DOHH2 (cell line): ENCODE measurements around the gene ULBP1.

Source experiments
- EZH2phosphoT487 ChIP-seq: fragments of 200-600 bp; sonication (generic); IDR thresholded peaks from 2 replicates; pipeline ENCODE4 v1.6.1; 2017; ENCODE audit warnings: borderline replicate concordance, mild to moderate bottlenecking, antibody characterized with exemption, low read length, moderate library complexity, mixed read lengths
- TF ChIP-seq, protein P1 (sequence below): fragments of 200-600 bp; sonication (generic); IDR thresholded peaks from one replicate; pipeline ENCODE4 v1.5.1; 2014; ENCODE audit warnings: antibody characterized with exemption, mild to moderate bottlenecking, low read depth, low read length; ENCODE audit not compliant: poor library complexity, severe bottlenecking

DNA sequence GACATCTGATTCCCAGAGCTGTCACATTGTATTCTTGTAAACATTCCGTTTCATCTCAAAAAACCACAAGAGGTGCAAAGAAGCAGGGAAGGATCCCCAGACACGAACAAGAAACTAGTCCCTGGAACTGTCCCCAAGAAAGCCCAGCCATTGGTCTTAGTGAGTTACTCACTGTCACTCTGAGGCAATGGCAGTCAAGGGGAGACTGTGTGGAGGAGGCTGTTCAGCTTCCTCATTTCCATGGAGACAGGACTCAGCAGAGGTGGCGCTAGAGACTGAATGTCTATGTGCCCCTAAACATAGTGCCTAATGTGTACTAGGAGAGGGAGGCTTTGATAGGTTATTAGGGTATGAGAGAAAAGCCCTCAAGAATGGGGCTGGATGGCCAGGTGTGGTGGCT lies 11.1 kb downstream of the ULBP1 start:
- TF ChIP-seq EZH2phosphoT487, result no peak
- TF ChIP-seq, protein P1, sequence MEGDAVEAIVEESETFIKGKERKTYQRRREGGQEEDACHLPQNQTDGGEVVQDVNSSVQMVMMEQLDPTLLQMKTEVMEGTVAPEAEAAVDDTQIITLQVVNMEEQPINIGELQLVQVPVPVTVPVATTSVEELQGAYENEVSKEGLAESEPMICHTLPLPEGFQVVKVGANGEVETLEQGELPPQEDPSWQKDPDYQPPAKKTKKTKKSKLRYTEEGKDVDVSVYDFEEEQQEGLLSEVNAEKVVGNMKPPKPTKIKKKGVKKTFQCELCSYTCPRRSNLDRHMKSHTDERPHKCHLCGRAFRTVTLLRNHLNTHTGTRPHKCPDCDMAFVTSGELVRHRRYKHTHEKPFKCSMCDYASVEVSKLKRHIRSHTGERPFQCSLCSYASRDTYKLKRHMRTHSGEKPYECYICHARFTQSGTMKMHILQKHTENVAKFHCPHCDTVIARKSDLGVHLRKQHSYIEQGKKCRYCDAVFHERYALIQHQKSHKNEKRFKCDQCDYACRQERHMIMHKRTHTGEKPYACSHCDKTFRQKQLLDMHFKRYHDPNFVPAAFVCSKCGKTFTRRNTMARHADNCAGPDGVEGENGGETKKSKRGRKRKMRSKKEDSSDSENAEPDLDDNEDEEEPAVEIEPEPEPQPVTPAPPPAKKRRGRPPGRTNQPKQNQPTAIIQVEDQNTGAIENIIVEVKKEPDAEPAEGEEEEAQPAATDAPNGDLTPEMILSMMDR, result peak; percentile 22
